Measurements from ENCODE around the gene ADAMTS10.
A peak's percentile ranks its signal among the peaks of the same experiment; 100 is the strongest.
"Not testable (repeated sequence)": the region's sequence is repeated elsewhere in the genome, so short reads cannot be mapped to it uniquely, and the experiment has no call there.

Gene ADAMTS10

GRCh38 chr19:8557642-8558238 is 52.8 kb downstream of the ADAMTS10 start:
- DNase-seq, result no peak

GRCh38 chr19:8553729-8554128 is 56.8 kb downstream of the ADAMTS10 start:
- DNase-seq, result not testable (repeated sequence)

GRCh38 chr19:8552810-8553209 is 57.7 kb downstream of the ADAMTS10 start:
- peak; percentile 14 for DNase-seq

GRCh38 chr19:8550070-8550469 is 60.4 kb downstream of the ADAMTS10 start:
- no peak for DNase-seq

GRCh38 chr19:8545743-8546142 is 64.8 kb downstream of the ADAMTS10 start:
- DNase-seq, result no peak

- no peak for DNase-seq
Measured at GRCh38 chr19:8544168-8544567, 66.3 kb downstream of the ADAMTS10 start.

- DNase-seq, result no peak
Measured at GRCh38 chr19:8539621-8540149, 70.8 kb downstream of the ADAMTS10 start.

GRCh38 chr19:8537099-8537498 is 73.4 kb downstream of the ADAMTS10 start:
- no peak for DNase-seq

- no peak for DNase-seq
Measured at GRCh38 chr19:8536282-8536681, 74.2 kb downstream of the ADAMTS10 start.

GRCh38 chr19:8532225-8532624 is 78.3 kb downstream of the ADAMTS10 start:
- DNase-seq, result no peak

GRCh38 chr19:8531470-8531869 is 79.0 kb downstream of the ADAMTS10 start:
- no peak for DNase-seq
